ENCODE measurements around the gene ELMO1. TPM values are rescaled to one million over a fixed set of nuclear protein-coding genes. Genes with fewer than 3 reads are reported as not detected.

Gene ELMO1
- total and polyA plus RNA-seq, 10 of the 15 experiments (the other 5 are each of a cell fraction or from before 2014, with no cell fraction given) = 22.6 to 85.9 (median 56.6) TPM

DNA sequence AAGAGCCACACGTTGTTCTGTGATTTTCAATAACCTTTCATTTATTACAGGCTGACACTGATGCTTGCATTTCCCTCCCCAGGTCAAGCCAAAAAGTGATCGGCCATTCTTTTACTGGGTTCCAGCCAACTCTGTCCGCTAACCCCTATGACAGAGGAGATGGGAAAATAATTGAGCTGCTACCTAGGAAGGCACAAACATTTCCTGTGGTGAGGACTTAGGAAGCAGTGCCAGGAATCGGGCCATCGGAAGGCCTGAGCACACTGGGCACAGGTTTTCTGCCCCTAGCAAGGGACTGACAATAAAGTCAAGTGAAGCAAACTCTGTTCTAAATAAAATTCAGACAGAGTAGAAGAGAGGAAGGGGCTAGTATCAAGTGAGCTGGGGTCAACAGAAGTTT lies 411.4 kb downstream of the ELMO1 start (continued):
- TF ChIP-seq MTA3 (IDR thresholded peaks at IDR 0.05; ENCODE audit: borderline replicate concordance, low read length) (no peak), RCOR1 (conservative IDR thresholded peaks at IDR 0.05; ENCODE audit: low read depth, low read length) (no peak), YY1 (IDR thresholded peaks at IDR 0.05; ENCODE audit: low read depth, low read length) (no peak), JUND (IDR thresholded peaks at IDR 0.05; ENCODE audit: low read depth, low read length) (no peak), SREBF2 (IDR thresholded peaks at IDR 0.05; ENCODE audit: low read length) (no peak), PAX8 (IDR thresholded peaks at IDR 0.05) (no peak)
- TF ChIP-seq, protein P1, sequence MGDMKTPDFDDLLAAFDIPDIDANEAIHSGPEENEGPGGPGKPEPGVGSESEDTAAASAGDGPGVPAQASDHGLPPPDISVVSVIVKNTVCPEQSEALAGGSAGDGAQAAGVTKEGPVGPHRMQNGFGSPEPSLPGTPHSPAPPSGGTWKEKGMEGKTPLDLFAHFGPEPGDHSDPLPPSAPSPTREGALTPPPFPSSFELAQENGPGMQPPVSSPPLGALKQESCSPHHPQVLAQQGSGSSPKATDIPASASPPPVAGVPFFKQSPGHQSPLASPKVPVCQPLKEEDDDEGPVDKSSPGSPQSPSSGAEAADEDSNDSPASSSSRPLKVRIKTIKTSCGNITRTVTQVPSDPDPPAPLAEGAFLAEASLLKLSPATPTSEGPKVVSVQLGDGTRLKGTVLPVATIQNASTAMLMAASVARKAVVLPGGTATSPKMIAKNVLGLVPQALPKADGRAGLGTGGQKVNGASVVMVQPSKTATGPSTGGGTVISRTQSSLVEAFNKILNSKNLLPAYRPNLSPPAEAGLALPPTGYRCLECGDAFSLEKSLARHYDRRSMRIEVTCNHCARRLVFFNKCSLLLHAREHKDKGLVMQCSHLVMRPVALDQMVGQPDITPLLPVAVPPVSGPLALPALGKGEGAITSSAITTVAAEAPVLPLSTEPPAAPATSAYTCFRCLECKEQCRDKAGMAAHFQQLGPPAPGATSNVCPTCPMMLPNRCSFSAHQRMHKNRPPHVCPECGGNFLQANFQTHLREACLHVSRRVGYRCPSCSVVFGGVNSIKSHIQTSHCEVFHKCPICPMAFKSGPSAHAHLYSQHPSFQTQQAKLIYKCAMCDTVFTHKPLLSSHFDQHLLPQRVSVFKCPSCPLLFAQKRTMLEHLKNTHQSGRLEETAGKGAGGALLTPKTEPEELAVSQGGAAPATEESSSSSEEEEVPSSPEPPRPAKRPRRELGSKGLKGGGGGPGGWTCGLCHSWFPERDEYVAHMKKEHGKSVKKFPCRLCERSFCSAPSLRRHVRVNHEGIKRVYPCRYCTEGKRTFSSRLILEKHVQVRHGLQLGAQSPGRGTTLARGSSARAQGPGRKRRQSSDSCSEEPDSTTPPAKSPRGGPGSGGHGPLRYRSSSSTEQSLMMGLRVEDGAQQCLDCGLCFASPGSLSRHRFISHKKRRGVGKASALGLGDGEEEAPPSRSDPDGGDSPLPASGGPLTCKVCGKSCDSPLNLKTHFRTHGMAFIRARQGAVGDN (IDR thresholded peaks at IDR 0.05) = no peak
- TF ChIP-seq, protein P2, sequence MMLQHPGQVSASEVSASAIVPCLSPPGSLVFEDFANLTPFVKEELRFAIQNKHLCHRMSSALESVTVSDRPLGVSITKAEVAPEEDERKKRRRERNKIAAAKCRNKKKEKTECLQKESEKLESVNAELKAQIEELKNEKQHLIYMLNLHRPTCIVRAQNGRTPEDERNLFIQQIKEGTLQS (IDR thresholded peaks at IDR 0.05; ENCODE audit: borderline replicate concordance, extremely low read depth, low read depth, low read length) = no peak

DNA sequence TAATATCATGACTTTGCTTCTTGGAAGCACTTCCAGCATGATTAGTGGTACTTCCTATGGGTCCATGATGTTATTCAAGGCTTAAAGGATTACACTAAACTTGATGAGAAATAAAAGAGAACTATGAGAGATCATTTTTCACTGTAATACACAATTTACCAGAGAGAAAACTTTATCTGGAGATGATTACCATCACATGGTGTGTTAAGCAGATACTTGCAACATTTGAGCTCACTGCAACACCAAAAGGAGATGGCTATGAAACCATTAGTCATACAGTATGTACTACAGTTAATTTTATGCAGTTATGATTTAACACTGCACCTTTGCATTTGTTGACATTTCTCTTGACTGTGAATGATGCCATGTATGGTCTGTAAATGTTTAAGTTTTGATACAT lies 413.0 kb downstream of the ELMO1 start:
- no peak overlapping the region for H2AFZ ChIP-seq (ENCODE audit: control insufficient read depth, low read depth, low read length)
- POLR2A ChIA-PET = no interaction called here
- H3K9ac ChIP-seq (ENCODE audit: control insufficient read depth, insufficient read depth, low read length) = no peak overlapping the region
- H3K27ac ChIP-seq (ENCODE audit: control insufficient read depth, insufficient read depth) = no peak overlapping the region
- BruUV-seq (replicated peaks) = no TSS peak
- intact Hi-C loops (cut with micrococcal nuclease; ENCODE audit: unreplicated experiment) = no loop called here
- no peaks in the 10 kb centered on the region; a peak in 1 of 4 replicates for H3K36me3 ChIP-seq (ENCODE audit: control insufficient read depth in 2 of 2, insufficient read depth in 2 of 2, low read length in 1 of 2)
- ATAC-seq (no peak), DNase-seq (ENCODE audit: low read depth, low spot score) (no peak), FAIRE-seq (no peak)
- no peaks in the 10 kb centered on the region; the same call in 2 of the 3 replicates for H3K9me3 ChIP-seq (replicated peaks; ENCODE audit: control insufficient read depth, insufficient read depth, low read length)
- H3K4me2 ChIP-seq (ENCODE audit: control insufficient read depth, insufficient read depth) = no peak overlapping the region
- CTCF ChIA-PET = interaction anchor here (1.0 to 1.5 kb wide), 3 partner anchors 12 to 163 kb away, joined by 3 to 7 read pairs (median 4); no protein-coding TSS in a partner anchor
- in situ Hi-C loops (cut with MboI) = no loop called here
- RAD21 ChIA-PET (ENCODE audit: unreplicated experiment) = no interaction called here
- no peaks in the 10 kb centered on the region for H4K20me1 ChIP-seq (ENCODE audit: control insufficient read depth, insufficient read depth)
- H3K4me1 ChIP-seq (ENCODE audit: control insufficient read depth, insufficient read depth, low read length) = no peaks in the 10 kb centered on the region
- H3K79me2 ChIP-seq (ENCODE audit: control insufficient read depth, insufficient read depth, low read length) = no peaks in the 10 kb centered on the region
- H3K27me3 ChIP-seq (replicated peaks in 1 of 2; ENCODE audit: control insufficient read depth in 2 of 2, insufficient read depth in 2 of 2, low read length in 1 of 2) = no peaks in the 10 kb centered on the region
- H3K4me3 ChIP-seq = no peak overlapping the region
- SMC1A ChIA-PET (ENCODE audit: uncharacterized antibody, unreplicated experiment) = interaction anchor here (0.9 to 1.2 kb wide), 6 partner anchors 9 to 146 kb away, joined by 3 to 4 read pairs (median 3); no protein-coding TSS in a partner anchor
- TF ChIP-seq ATF7 (IDR thresholded peaks at IDR 0.05; ENCODE audit: low read depth) (no peak), RELA (IDR thresholded peaks at IDR 0.05; ENCODE audit: borderline replicate concordance, partially characterized antibody) (no peak), MEF2A (IDR thresholded peaks at IDR 0.05; ENCODE audit: insufficient read depth, low read depth, low read length) (no peak)
- TF ChIP-seq, protein P1 (IDR thresholded peaks at IDR 0.05) = no peak

Data from GM12878 (cell line).